AG04450 (cell line): ENCODE measurements around the gene ZNF213. TPM values are rescaled to one million over a fixed set of nuclear protein-coding genes. Genes with fewer than 3 reads are reported as not detected.
A peak's percentile ranks its signal among the peaks of the same experiment; 100 is the strongest.
"Not testable (repeated sequence)": the region's sequence is repeated elsewhere in the genome, so short reads cannot be mapped to it uniquely, and the experiment has no call there.

Experiments
- CTCF ChIA-PET: fragments of 300-600, 350-600 bp; formaldehyde crosslinking; extraction: SDS; loops from one replicate; lab custom pipeline; 2022; ENCODE audit warnings: antibody characterized with exemption, inconsistent platforms; lab: Charles Lee
- POLR2A ChIA-PET: fragments of 350-600 bp; formaldehyde crosslinking; extraction: SDS; loops from one replicate; lab custom pipeline; 2021; ENCODE audit warnings: antibody characterized with exemption, inconsistent platforms; lab: Yijun Ruan, JAX
- DNase-seq: peaks from one replicate; pipeline ENCODE4 v3.0.0-alpha.2; 2011; ENCODE audit warnings: low read depth, low spot score
- H3K27ac ChIP-seq: one replicate; pipeline ENCODE4 v1.5.1; 2012; ENCODE audit warnings: low read depth, low read length, control low read depth
- H3K27me3 ChIP-seq: one replicate; pipeline ENCODE4 v1.6.0; 2012; ENCODE audit warnings: low read length; ENCODE audit not compliant: control insufficient read depth, insufficient read depth
- H3K4me3 ChIP-seq: 2 replicates; pipeline ENCODE4 v1.5.1; 2011; ENCODE audit warnings: mild to moderate bottlenecking, low read depth, low read length, control low read depth
- H3K9me3 ChIP-seq: 2 replicates; pipeline ENCODE4 v1.5.1; 2012; ENCODE audit warnings: low read length; ENCODE audit not compliant: control insufficient read depth, insufficient read depth
- CTCF ChIP-seq: IDR thresholded peaks from 2 replicates; pipeline ENCODE4 v1.5.1; 2011; ENCODE audit warnings: low read depth, low read length, control low read depth, inconsistent platforms
- polyA plus RNA-seq: library from polyadenylated mRNA; depleted of rRNA; stranded (reverse); fragments of >200 nt; gene quantifications from 2 replicates; pipeline ENCODE4 v1.2.3, GENCODE V29; 2011

The ZNF213 gene
- polyA plus RNA-seq, 1 experiment, result 0.47 TPM

- H3K27me3 ChIP-seq, result peaks cover 49% of the 10 kb centered on the region
- CTCF ChIA-PET, result interaction anchor here (0.6 kb wide), 1 partner anchor 254 kb away, joined by 8 read pairs; no protein-coding TSS in a partner anchor
- no peak for TF ChIP-seq CTCF
- no peak overlapping the region for H3K27ac ChIP-seq
- POLR2A ChIA-PET, result no interaction called here
- no peak for DNase-seq
- no peaks in the 10 kb centered on the region; the same call in 1 of the 2 replicates for H3K9me3 ChIP-seq
- peak overlapping the region; percentile 22; the same call in 1 of the 2 replicates for H3K4me3 ChIP-seq
Measured at GRCh38 chr16:3174618-3175148, 39.9 kb downstream of the ZNF213 start.

- DNase-seq, result no peak
- Histone ChIP-seq H3K27me3 (peaks cover 47% of the 10 kb centered on the region), H3K4me3 (peak overlapping the region; percentile 13; the same call in 1 of the 2 replicates), H3K27ac (no peak overlapping the region), H3K9me3 (no peaks in the 10 kb centered on the region; the same call in 1 of the 2 replicates)
- ChIA-PET CTCF (interaction anchor here (0.6 kb wide), 1 partner anchor 253 kb away, joined by 8 read pairs; no protein-coding TSS in a partner anchor), POLR2A (no interaction called here)
- TF ChIP-seq CTCF, result no peak
Measured at GRCh38 chr16:3175157-3176093, 40.6 kb downstream of the ZNF213 start.

DNA sequence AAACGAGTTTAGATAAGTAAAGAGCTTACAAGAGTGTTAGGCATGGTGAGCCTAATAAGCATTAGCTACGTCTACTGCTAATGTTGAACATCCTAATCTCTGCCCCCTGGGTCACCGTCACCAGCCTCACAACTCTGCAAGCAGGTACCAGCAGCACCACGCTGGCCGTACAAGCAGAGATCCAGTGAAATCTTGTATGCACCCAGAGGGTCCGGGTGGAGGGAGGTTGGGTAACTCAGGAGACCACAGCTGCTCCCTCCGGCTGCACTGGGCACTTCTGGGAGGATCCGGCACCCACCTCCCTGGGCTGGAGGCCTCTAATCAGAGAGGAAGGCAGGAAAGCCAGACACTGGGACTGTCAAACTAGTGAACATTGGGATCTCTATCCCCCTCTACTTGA lies 44.8 kb downstream of the ZNF213 start:
- Histone ChIP-seq H3K27me3 (peaks cover 33% of the 10 kb centered on the region), H3K4me3 (no peak overlapping the region), H3K27ac (no peak overlapping the region), H3K9me3 (no peaks in the 10 kb centered on the region; the same call in 1 of the 2 replicates)
- no peak for TF ChIP-seq CTCF
- no peak for DNase-seq
- ChIA-PET CTCF (no interaction called here), POLR2A (no interaction called here)

- POLR2A ChIA-PET, result interaction anchor here (0.6 kb wide), 1 partner anchor 171 kb away, joined by 5 read pairs; no protein-coding TSS in a partner anchor
- DNase-seq, result no peak
- Histone ChIP-seq H3K4me3 (no peak overlapping the region), H3K27ac (no peak overlapping the region), H3K27me3 (peaks cover 30% of the 10 kb centered on the region), H3K9me3 (no peaks in the 10 kb centered on the region; the same call in 1 of the 2 replicates)
- no peak for TF ChIP-seq CTCF
- CTCF ChIA-PET, result no interaction called here
Measured at GRCh38 chr16:3180445-3180878, 45.6 kb downstream of the ZNF213 start.

- H3K4me3 ChIP-seq, POLR2A ChIA-PET, DNase-seq, H3K9me3 ChIP-seq, H3K27ac ChIP-seq: not testable (repeated sequence)
- peaks cover 29% of the 10 kb centered on the region for H3K27me3 ChIP-seq
- CTCF ChIA-PET, result interaction anchor here (1.6 kb wide), 1 partner anchor 16 kb away, joined by 5 read pairs; no protein-coding TSS in a partner anchor
Measured at GRCh38 chr16:3182293-3182607, 47.4 kb downstream of the ZNF213 start.
